Astrocyte (in vitro differentiated cells and primary cell): ENCODE results near the gene EXOC4.

Experiments
- CTCF ChIP-seq: IDR thresholded peaks from 2 replicates; pipeline ENCODE4 v1.5.1; 2011; ENCODE audit warnings: low read depth, mild to moderate bottlenecking, inconsistent platforms, low read length, moderate library complexity; ENCODE audit not compliant: insufficient read depth
- EZH2 ChIP-seq: IDR thresholded peaks from 2 replicates; pipeline ENCODE4 v1.6.1; 2012; ENCODE audit warnings: mild to moderate bottlenecking, low read length, inconsistent platforms; ENCODE audit not compliant: insufficient read depth

GRCh38 chr7:133401225-133401624 lies 148.3 kb downstream of the EXOC4 start:
- TF ChIP-seq CTCF (no peak), EZH2 (no peak)
